ENCODE data around the gene TRPM5.

Gene TRPM5

GRCh38 chr11:2467695-2468055, 23.4 kb upstream of the TRPM5 start:
- no peaks in the 10 kb centered on the region for H3K9me3 ChIP-seq
- no peaks in the 10 kb centered on the region for H3K36me3 ChIP-seq
- H3K27me3 ChIP-seq, result peaks cover 0 to 38% of the 10 kb centered on the region in 2 donors
- no peak for TF ChIP-seq CTCF (IDR thresholded peaks at IDR 0.05)
- H3K4me1 ChIP-seq, result no peaks in the 10 kb centered on the region
- intact Hi-C loops (cut with DNase I; ENCODE audit: low total_unique reads), result no loop called here
- peak in 1 of 2 donors; percentile 54 for DNase-seq
- no peak overlapping the region for H3K4me3 ChIP-seq
- no peak overlapping the region for H3K27ac ChIP-seq

GRCh38 chr11:2466869-2467694, 22.8 kb upstream of the TRPM5 start:
- TF ChIP-seq CTCF (IDR thresholded peaks at IDR 0.05), result no peak
- intact Hi-C loops (cut with DNase I; ENCODE audit: low total_unique reads), result no loop called here
- Histone ChIP-seq H3K4me3 (no peak overlapping the region), H3K36me3 (no peaks in the 10 kb centered on the region), H3K27me3 (peaks cover 0 to 32% of the 10 kb centered on the region in 2 donors), H3K27ac (no peak overlapping the region), H3K4me1 (no peaks in the 10 kb centered on the region), H3K9me3 (no peaks in the 10 kb centered on the region)
- DNase-seq, result peak in 1 of 2 donors; percentile 43

- intact Hi-C loops (cut with DNase I; ENCODE audit: low total_unique reads), result no loop called here
- DNase-seq, result peak in 1 of 2 donors; percentile 52
- no peak overlapping the region for H3K27ac ChIP-seq
- no peak overlapping the region for H3K4me3 ChIP-seq
- no peaks in the 10 kb centered on the region for H3K9me3 ChIP-seq
- H3K36me3 ChIP-seq, result no peaks in the 10 kb centered on the region
- peaks cover 0 to 28% of the 10 kb centered on the region in 2 donors for H3K27me3 ChIP-seq
- TF ChIP-seq CTCF (IDR thresholded peaks at IDR 0.05), result no peak
- H3K4me1 ChIP-seq, result no peaks in the 10 kb centered on the region
Measured at GRCh38 chr11:2466069-2466801, 21.9 kb upstream of the TRPM5 start.

GRCh38 chr11:2465202-2466068, 21.1 kb upstream of the TRPM5 start:
- Histone ChIP-seq H3K27me3 (peaks cover 0 to 23% of the 10 kb centered on the region in 2 donors), H3K4me1 (no peaks in the 10 kb centered on the region), H3K4me3 (no peak overlapping the region), H3K27ac (no peak overlapping the region), H3K9me3 (no peaks in the 10 kb centered on the region), H3K36me3 (no peaks in the 10 kb centered on the region)
- TF ChIP-seq CTCF (IDR thresholded peaks at IDR 0.05), result no peak
- DNase-seq, result peak in 1 of 2 donors; percentile 63
- intact Hi-C loops (cut with DNase I; ENCODE audit: low total_unique reads), result no loop called here

GRCh38 chr11:2464451-2465165, 20.3 kb upstream of the TRPM5 start:
- intact Hi-C loops (cut with DNase I; ENCODE audit: low total_unique reads), result no loop called here
- Histone ChIP-seq H3K4me3 (no peak overlapping the region), H3K9me3 (no peaks in the 10 kb centered on the region), H3K27ac (no peak overlapping the region), H3K4me1 (no peaks in the 10 kb centered on the region), H3K27me3 (peaks cover 0 to 25% of the 10 kb centered on the region in 2 donors), H3K36me3 (no peaks in the 10 kb centered on the region)
- peak in 1 of 2 donors; percentile 25 for DNase-seq
- no peak for TF ChIP-seq CTCF (IDR thresholded peaks at IDR 0.05)

All from tibial artery (tissue), 4 donors.